ENCODE data around the gene POLR2J3.
"Not testable (repeated sequence)": the region's sequence is repeated elsewhere in the genome, so short reads cannot be mapped to it uniquely, and the experiment has no call there.

DNA sequence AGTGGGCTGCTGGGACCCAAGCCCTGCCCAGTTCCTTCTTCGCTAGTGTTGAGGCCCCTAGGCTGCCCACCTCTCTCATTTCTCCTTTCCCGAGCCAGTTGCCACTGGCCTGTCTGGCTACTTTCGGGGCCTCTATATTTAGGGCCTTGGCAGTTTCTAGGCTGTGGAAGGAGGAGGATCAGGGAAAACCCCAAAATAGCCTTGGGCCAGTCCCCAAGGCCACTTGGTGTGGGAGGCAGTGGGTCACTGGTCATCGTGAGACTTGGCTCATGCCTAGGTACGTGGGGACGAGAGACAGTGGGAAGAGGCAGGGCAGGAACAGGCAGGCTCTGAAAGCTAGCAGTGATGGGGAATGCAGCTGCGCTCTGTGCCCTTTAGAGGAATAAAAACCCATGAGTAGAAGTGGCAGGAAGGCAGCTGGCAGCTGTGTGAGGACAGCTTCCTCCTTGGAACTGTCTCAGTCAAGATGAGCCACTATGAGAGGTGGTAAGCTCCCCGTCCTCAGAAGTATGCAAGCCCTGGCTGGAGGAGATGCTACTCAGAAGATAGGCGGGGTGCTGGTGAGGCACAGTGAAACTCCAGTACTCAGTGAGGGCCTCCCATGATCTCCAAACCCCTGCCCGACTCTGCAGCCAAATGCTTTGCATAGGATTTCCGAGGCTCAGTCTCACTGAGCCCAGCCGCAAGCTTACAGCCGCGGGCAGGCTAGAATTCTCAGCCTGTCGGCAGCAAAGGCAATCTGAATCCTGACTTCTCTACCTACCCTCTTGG lies 41.4 kb upstream of the POLR2J3 start:
- not testable (repeated sequence) for TF ChIP-seq CTCF (IDR thresholded peaks at IDR 0.05 in 2 of 3, conservative IDR thresholded peaks at IDR 0.05 in 1 of 3; ENCODE audit: control insufficient read depth in 2 of 3, extremely low read depth in 1 of 3, insufficient read depth in 1 of 3, low read depth in 3 of 3, low read length in 3 of 3); CREM (IDR thresholded peaks at IDR 0.05; ENCODE audit: low read depth); MTA3 (IDR thresholded peaks at IDR 0.05; ENCODE audit: borderline replicate concordance, low read length); ASH2L (IDR thresholded peaks at IDR 0.05; ENCODE audit: borderline replicate concordance, low read depth); FOXK2 (IDR thresholded peaks at IDR 0.05); ESRRA (IDR thresholded peaks at IDR 0.05; ENCODE audit: low read length); RAD21 (IDR thresholded peaks at IDR 0.05; ENCODE audit: insufficient read depth, low read depth, low read length); POLR2A (IDR thresholded peaks at IDR 0.05; ENCODE audit: low read depth, low read length); NR2C2 (IDR thresholded peaks at IDR 0.05; ENCODE audit: borderline replicate concordance, control insufficient read depth, insufficient read length, low read depth); BCL11A (IDR thresholded peaks at IDR 0.05; ENCODE audit: low read depth, low read length); CBX5 (IDR thresholded peaks at IDR 0.05; ENCODE audit: low read depth); CBFB (IDR thresholded peaks at IDR 0.05; ENCODE audit: low read depth)

Measured in GM12878 (cell line).